ENCODE data around the gene TMSB4X.
"Not testable (repeated sequence)": the region's sequence is repeated elsewhere in the genome, so short reads cannot be mapped to it uniquely, and the experiment has no call there.

The TMSB4X gene

DNA sequence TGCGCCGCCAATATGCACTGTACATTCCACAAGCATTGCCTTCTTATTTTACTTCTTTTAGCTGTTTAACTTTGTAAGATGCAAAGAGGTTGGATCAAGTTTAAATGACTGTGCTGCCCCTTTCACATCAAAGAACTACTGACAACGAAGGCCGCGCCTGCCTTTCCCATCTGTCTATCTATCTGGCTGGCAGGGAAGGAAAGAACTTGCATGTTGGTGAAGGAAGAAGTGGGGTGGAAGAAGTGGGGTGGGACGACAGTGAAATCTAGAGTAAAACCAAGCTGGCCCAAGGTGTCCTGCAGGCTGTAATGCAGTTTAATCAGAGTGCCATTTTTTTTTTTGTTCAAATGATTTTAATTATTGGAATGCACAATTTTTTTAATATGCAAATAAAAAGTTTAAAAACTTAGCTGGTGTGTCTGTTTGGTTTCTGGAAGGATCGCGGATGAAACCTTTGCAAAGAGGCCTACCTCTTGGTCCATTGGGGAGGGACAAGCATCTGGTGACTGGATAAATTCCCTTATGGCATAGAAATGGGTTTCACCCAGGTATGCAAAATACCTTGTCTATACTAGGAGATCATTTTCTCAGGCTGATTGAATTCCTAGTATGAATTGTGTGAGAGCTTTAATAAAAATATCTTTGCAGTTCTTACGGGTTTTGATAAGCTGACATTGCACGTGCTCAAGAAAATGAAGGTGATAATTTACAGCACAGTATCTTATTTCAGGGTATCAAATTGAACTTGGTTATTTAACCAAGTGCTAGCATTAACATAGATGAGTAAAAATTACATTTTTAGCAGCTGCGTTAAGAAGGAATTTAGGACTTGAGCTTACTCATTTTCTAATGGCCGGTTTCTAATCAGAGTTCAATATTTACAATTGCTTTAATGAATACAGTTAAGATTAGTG lies 2.2 kb downstream of the TMSB4X start:
- DNase-seq: not testable (repeated sequence)

DNA sequence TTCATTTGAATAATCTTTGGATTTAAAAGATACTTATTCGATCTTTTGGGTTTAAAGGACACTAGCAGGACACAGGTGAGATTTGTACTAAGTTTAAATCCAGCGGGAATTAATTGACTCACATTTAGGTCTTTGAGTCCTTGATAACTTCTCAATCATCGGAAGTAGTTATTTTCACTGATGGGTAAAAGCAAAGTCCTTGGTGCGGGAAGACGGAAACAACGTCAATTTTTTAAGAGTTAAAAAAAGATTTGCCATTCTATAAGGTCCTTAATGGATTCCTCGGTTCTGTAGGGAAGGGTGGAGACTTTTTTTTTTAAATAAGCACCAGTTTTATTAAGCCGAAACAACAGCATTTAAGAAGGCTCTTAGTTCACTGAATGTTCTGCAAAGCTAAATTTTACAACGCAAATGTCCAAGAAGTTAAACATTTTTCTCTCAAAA lies 2.9 kb downstream of the TMSB4X start:
- DNase-seq: no peak

DNA sequence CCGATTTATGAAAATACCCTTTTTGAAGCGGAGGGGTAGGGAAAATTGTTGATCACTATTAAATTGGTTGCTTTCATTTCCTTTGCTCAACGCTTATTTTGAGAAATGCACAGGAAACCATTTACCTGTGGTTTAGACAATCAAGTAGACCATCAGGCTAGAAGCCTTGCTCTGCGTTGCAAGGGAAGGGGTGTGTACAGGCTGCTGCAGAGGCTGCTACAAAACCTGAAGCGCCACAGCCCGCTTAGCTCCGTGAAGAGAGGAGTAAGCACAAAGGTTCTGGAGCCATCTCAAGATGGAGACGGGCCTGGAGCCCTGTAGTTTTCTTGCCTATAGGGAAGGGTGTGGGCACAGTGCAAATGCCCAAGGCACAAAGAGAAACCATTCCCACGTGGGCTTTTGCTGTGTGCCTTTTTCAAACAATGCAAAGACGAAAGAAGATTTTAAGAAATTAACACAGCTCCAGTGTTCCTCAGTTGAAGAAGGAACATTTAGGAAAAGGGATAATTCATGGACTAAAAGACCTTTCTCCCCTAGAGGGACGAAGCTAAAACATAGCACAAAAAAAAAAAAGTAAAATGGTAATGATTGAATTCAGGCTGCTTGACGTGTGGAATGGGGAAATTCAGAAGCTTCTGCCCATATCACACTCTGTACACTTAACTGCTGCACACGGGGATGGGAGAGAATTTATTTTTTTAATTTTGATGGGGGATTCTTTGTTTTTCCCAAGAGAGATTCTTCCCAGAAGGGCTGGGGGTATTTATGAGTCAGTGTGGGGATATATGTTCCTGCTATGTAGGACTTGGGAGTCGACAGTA lies 3.5 kb downstream of the TMSB4X start:
- DNase-seq: no peak

DNA sequence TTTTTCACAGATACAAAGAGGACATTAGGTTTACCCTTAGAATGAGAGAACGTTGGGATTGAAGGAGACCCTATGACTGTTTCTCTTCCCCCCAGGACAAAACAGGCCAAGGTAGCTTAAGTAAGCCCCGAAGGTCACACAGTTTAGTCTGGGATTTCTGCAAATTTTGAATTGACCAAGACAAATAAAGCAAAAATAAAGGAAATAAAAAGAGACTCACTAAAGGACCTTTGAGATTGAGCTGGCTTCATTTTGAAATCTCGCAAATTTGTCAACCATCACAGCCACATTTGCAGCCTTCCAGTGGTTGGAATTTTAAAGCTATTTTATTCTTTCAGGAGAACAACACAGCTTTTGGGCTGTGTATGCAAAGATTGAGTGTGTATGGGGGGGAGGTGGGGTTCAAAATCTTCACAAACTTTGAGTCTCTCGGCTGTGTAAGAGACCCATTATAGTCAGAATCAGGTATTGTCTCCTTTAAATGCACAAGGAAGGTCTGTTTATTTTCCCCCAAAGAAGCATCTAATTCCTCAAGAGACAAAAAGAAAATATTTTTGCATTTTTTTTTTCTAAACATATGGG lies 4.2 kb downstream of the TMSB4X start:
- DNase-seq: no peak

DNA sequence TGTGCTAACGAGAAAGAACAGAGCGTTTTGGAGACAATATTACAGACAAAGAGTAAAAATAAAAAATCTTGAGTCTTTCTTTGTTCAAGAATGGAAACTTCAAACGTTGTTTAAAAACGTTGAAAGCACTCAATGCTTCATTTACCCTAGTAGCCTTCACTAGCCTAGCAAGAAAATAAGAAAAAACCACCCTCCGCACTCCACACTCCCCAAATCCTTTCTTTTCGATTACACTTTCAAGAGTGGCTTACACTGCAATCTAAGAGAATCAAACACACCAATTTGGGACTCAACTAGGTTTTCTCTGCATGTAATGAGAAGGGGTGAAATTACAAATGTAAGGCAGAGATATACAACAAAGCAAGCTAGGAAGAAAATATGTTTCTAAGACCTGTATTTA lies 4.7 kb downstream of the TMSB4X start:
- no peak for DNase-seq

DNA sequence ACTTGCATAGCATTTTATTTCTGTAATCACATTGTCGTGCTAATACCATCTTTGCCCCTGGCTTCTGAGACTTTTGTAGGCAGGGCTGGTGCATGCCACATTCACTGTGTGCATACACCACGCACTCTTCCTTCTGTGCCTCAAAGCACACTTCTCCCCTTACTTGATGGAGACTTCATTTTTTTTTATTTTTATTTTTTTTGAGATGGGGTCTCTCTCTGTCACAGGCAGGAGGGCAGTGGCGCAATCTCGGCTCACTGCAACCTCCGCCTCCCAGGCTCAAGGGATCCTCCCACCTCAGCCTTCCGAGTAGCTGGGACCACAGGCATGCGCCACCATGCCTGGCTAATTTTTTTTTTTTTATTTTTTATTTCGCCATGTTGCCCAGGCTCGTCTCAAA lies 5.1 kb downstream of the TMSB4X start:
- not testable (repeated sequence) for DNase-seq

DNA sequence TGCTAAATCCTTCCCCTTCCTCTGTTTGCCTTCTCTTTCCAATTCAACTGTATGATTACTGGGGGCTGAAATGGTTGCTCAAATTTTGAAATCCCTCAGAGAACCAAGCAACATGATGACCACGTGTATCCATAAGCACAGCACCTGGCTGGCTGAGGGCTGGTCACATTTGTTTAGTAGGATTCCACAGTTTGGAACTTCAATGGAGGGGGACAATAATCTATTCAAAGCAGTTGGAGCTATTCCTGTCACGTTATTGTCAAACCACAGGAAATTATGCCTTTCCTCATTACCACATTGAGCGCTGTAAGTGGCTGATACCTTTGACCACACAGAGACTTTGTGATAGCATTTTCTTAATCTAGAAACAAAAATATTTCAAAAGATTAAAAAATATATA lies 7.0 kb downstream of the TMSB4X start:
- DNase-seq: no peak

DNA sequence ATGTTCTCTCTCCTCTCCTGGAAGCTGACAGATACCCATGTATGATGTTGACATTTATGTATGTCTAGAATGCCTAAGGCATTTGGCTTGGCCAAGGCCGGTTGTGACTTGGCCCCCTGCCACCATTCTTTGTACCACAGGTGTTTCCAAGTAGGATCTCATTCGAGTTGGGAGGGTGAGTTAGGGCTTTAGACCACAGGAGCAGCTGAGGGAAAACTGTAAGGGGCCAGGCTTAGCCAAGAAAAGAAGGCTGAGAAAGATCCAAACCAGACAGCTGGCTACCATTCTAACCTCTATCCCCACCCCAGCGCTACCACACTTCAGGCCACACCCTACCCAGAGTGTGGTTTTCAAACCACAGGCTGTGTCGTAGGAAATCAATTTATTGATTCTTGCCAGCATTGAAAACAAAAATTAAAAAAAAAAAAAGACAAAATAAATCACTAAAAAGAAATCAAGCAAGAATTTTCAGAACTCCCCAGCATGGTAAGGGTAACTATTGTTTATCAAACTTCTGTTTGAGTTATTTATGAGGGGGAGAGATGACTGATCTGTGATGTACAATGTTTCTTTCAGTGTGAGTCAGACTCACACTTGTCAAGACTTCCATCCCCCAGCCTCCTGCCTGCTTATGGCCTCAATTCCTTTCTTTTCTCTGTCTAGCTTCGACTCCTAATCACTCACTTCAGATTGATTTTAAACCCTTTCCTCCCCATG lies 9.9 kb downstream of the TMSB4X start:
- DNase-seq: peak; percentile 22

DNA sequence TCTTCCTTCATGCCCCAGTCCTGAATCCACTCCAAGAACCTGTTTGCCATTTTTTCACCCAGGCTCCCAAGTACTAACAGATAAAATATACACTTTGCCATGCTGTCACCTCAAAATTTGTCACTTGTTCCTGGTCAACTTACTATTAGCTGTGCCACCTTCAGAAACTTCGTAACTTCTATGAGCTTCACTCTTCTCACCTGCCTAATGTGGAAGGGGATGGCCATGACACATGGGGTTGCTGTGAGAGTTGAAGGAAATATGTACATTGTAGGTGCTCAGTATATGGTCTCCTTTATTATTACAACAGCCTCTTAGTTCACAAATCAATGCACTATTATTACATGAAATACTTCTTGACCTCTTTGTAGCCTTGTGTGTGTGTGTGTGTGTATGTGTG lies 10.4 kb downstream of the TMSB4X start:
- no peak for DNase-seq

DNA sequence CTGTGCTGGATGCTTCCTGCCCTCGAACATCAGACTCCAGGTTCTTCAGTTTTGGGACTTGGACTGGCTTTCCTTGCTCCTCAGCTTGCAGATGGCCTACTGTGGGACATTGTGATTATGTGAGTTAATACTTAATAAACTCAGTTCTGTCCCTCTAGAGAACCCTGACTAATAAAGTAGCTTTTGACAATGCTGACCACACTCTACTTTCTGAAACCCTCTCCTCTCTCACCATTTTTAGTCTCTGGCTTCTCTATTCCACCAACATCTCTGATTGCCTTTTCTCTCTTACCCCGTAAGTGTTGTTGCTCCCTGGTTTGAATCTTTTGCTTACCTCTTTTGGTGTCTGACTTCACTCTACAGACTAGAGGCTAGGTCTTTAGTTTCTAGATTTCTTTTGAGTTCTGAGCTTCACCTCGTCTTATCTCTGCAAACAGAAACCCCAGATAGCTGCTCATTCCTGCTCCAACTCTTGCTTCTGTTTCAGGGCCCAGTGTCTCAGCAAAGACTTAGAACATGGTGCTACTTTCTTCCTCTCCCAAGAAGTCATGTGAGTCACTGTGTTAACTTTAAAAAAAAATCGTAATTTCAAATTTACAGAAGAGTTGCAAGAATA lies 11.4 kb downstream of the TMSB4X start:
- no peak for DNase-seq

DNA sequence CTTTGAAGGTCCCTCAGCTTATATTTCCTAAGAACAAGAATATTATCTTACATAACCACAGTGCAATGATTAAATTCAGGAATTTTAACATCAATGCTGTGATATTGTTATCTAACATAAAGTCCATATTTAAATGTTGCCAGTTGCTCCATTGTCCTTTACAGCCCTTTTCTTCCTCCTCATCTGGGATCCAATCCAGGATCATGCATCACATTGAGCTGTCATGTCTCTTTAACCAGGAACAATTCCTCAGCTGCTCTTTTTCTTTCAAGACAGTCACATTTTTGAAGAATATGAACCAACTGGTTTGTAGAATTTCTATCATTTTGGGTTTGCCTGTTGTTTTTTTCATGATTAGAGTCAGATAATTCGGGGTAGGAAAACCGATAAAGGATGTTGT lies 12.0 kb downstream of the TMSB4X start:
- DNase-seq: no peak

DNA sequence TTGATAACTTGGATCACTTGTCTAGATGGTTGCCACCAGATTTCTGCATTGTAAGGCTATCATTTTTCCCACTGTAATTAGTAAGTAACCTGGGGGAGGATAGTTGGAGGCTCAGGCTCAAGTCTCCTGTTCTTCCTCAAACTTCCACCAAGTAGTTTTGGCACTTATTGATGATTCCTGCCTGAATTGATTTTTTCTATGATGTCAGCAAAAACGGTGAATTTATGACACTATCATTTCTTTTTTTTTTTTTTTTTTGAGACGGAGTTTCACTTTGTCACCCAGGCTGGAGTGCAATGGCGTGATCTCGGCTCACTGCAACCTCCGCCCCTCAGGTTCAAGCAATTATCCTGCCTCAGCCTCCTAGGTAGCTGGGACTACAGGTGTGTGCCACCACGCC lies 12.4 kb downstream of the TMSB4X start:
- no peak for DNase-seq

DNA sequence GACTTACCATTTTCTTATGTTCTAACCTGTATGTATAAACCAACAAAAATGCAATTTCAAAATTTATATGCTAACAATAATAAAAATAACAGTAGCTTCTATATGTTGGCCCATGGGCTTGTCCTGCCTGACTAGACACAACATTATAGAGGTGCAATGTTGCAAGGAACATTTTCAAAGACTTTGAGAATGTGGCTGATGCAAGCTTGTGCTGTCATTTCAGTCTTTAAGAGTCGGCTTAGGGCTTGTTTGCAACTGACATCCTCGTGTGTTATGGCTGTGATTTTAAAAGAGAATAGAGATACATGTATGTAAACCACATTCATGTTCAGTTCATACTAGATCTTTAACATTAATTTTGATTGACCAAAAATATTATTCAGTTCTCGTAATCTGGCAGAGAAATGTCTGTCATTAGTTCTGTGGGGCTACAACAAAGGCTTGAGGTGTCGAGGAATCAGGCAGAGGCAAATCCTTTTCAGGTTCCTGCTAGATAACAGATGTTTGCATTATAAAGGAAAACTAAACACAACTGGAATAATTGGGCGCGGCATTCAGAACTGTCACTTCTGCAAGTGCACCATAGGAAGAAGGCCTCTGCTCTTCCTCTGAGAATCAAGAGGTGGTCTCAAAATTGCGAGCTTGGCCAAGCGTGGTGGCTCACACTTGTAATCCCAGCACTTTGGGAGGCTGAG lies 13.1 kb downstream of the TMSB4X start:
- DNase-seq: no peak

DNA sequence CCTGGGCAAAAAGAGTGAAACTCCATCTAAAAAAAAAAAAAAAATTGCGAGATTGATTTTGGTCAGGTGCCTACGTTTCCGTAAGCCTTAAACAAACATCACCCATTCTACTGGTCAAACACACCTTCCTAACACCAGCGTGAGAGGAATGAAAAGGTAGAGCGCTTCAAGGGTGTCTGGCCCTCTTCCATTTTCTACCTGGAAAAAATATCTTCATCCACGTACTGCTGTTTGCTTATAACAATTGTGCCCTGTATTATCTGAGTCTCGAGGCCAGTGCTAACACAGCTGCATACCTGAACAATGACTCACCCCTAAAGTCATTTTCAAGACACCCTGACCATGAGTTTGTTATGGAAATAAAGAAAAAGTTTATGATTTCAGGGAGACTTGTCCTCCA lies 13.9 kb downstream of the TMSB4X start:
- peak; percentile 88 for DNase-seq

DNA sequence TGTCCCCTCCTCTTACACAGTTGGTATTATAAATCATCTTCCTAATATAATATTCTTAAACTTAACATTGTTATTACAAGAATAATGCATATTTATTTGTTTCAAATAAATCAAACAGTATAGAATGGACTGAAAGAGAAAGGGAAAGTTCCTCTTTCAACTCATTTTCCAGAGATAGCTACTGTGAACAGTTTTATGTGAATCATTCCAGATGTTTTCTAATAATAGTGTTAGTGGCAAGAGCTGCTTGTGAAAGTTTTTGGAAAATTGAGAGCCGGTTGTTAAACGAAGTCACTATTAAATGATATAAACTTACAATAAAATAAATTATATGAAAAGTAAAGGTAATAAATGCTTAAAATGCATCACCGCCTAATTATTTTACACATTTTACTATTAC lies 14.6 kb downstream of the TMSB4X start:
- DNase-seq: no peak

DNA sequence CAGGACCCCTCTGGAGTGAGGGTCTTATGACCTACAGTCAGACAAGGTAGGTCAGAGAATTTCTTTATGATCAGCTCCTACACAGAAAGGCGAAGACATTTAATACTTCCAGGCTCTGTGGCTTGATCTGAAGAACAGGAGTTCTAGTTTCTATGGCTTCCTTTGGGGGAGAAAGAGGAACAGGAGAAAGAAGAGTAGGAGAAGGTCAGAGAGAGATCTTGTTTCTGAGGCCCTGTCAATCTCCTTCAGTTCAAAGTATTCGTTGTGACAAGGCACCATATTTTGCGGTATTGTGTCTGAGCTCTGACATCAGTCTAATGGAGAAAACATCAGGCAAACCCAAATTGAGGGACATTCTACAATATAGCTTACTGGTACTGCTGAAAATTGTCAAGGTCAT lies 16.7 kb downstream of the TMSB4X start:
- DNase-seq: no peak

DNA sequence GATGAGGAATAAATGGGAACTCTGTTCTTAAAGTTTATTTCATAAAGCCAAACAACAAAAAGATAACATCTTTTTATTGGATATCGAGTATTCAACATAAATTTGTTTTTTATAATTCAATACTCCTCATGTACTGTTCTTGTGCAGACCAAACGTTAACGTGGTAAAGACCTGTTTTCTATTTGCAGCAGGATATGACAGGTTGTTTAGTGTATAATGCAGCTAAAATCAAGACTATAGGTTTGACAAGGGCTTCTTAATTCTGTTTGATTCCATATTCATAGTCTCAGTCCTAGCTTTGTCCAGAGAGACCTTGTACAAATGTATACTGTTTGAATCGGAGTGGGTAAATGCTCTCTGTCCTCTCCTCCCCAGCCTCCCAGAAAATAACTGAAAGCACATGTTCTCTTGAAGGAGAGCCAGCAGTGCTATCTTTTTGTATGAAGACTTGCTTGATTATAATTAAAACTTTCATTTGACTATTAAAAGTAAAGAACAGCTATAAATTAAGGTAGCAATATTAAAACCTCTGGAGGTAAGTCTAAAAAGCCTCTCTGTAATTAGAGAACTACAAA lies 17.7 kb downstream of the TMSB4X start:
- DNase-seq: no peak

DNA sequence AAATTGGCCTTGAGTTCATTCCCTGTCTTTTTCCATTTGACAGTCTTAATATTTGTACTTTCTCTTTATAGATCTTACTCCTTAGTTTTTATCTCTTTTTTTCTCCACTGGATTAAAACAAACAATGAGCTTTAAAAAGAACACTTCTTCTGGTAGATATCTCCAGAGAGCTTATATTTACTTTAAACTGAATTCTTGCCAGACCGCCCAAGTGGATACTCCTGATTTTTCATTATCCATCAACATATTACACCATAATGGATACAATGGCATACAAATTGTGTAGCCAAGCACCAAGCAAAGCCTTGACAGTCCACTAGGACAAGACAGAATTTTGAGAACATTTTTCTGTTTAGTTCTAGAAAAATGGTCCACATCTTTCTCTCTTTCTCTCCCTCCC lies 18.9 kb downstream of the TMSB4X start:
- DNase-seq: no peak

DNA sequence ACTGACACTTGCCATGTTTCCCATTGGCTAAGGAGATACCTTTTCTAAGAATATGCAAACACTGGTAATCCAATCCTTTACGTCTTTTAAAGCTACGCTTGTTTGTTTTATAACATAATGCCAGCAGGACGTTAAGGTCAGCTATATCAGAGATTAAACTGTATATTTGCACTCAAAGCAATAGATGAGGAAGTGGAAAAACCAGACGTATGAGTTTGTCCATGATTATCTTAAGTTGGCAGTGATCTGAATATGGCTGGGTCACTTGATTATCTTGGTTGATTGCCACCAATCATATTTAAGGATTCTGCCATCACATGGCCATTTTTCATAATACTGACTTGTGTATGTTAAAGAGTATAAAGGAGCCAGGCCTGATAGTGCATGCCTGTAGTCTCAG lies 19.4 kb downstream of the TMSB4X start:
- no peak for DNase-seq

DNA sequence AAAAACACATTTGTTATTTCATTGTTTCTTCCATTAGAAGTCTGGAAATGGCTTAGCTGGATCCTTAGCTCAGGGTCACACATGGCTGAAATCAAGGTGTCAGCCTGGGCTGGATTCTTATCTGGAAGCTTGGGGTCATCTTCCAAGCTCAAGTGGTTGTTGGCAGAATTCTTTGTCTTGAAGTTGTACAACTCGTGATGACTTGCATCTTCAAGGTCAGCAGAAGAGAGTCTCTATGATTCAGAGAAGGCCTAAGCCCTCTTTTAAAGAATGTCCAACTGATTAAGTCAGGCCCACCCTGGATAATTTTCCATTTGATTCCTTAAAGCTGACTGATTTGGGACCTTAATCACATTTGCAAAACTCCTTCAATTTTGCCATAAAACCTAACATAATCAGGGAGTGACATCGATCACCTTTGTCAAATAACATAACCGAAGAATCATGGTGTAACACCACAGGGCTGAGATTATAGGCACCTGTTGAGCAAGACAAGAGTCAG lies 22.1 kb downstream of the TMSB4X start:
- no peak for DNase-seq

Data from DMS153 (cell line).